ENCODE measurements around the gene MTA3.

MTA3 gene

DNA sequence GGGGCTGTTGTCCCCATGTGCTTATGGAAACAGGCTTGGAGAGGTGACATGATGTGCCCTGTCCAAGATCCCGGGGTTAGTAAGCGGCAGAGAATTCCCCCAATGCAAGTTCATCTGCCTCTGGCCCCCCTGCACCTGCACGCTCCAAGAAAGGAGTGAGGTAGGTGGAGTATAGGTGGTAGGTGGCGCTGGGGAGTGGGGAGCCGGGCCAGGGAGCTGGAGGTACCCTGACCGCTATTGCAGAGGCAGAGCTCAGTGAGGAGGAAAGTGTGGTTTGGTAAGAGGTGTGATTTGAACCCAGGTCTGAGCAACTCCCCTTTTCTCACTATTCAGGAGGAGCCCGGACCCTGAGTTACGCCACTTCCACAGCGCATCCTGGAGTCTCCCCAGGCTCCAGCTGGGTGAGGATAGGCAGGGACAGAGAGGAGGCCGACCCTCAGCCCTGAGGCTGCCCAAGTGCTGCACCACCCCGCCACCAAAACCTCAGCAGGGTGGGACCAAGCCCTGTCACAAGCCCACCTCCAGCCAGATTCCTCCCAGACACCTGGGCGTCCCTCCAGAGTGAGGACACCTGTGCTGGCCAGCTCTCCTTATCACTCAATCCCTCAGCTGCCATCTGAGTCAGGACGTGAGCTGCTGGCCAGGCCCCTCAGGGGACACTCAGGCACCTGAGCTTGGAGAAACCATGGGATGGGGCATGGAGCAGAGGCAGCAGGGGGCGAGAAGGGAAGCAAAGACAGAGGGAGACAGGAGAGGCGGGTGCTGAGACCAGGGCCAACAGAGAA, 218.3 kb downstream of the MTA3 start:
- TF ChIP-seq, protein P1, sequence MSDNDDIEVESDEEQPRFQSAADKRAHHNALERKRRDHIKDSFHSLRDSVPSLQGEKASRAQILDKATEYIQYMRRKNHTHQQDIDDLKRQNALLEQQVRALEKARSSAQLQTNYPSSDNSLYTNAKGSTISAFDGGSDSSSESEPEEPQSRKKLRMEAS (IDR thresholded peaks at IDR 0.05; ENCODE audit: low read depth, low read length): no peak
- TF ChIP-seq, protein P2, sequence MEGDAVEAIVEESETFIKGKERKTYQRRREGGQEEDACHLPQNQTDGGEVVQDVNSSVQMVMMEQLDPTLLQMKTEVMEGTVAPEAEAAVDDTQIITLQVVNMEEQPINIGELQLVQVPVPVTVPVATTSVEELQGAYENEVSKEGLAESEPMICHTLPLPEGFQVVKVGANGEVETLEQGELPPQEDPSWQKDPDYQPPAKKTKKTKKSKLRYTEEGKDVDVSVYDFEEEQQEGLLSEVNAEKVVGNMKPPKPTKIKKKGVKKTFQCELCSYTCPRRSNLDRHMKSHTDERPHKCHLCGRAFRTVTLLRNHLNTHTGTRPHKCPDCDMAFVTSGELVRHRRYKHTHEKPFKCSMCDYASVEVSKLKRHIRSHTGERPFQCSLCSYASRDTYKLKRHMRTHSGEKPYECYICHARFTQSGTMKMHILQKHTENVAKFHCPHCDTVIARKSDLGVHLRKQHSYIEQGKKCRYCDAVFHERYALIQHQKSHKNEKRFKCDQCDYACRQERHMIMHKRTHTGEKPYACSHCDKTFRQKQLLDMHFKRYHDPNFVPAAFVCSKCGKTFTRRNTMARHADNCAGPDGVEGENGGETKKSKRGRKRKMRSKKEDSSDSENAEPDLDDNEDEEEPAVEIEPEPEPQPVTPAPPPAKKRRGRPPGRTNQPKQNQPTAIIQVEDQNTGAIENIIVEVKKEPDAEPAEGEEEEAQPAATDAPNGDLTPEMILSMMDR (IDR thresholded peaks at IDR 0.05; ENCODE audit: low read depth, low read length): no peak
- no peak for TF ChIP-seq MYC (IDR thresholded peaks at IDR 0.05; ENCODE audit: low read depth, low read length)
- no peak for TF ChIP-seq POLR2A (IDR thresholded peaks at IDR 0.05; ENCODE audit: extremely low read depth, insufficient read length)
- no peak for DNase-seq (ENCODE audit: low read depth)
- H3K4me3 ChIP-seq (ENCODE audit: low read depth, low read length): no peak overlapping the region

DNA sequence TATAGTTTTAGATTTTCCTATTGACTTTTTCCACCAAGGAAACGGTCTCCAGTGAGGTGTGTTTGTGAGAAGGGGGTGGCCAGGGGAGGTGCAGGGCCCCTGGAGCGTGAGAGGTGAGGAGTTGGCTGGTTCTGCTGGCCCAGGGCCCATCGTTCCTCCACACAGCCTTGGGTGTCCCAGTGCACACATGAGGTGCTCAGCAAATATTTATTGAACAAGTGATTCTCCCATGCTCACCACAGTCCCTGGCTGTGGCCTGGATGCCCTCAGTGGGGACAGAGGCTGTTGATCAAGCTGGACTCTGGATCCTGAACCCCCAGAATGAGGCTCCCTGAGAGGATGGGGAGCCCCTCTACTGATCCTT, 219.0 kb downstream of the MTA3 start:
- H3K4me3 ChIP-seq (ENCODE audit: low read depth, low read length): no peak overlapping the region
- TF ChIP-seq, protein P2 (IDR thresholded peaks at IDR 0.05; ENCODE audit: low read depth, low read length): no peak
- DNase-seq (ENCODE audit: low read depth): no peak

DNA sequence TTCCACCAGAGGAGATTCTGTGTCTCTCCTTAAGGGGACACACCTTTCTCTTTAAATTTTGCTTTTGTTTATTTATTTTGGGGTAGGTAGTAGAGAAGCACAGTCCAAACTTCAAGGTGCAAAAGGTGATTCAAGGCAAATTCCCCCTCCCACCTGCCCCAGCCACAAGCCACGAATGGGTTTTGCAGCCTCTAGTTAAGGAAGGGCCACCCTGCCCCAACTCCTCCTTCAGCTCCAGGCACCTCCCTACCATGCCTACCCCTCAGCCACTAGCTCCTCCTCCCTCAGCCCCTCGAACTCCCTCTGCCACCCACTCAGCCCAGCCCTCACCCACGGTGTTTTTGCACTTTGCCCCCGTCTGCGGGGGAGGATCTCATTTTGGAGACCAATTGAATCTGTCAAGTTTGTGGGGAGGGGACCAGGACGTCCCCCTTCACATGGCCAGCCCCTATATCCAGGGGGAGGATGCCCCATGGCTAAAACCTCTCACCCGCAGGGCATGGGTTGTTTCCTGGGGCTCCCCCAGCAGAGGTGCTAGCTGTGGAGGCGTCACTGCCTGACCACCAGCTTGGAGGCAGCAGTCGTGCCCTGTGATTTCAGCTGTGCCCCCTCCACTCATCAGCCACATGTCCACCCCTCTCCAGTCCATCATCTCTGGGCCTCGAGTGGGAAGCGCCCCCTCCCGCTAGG, 219.5 kb downstream of the MTA3 start:
- TF ChIP-seq POLR2A (IDR thresholded peaks at IDR 0.05; ENCODE audit: extremely low read depth, insufficient read length) (no peak), MYC (IDR thresholded peaks at IDR 0.05; ENCODE audit: low read depth, low read length) (no peak)
- TF ChIP-seq, protein P2 (IDR thresholded peaks at IDR 0.05; ENCODE audit: low read depth, low read length): no peak
- TF ChIP-seq, protein P1 (IDR thresholded peaks at IDR 0.05; ENCODE audit: low read depth, low read length): no peak
- DNase-seq (ENCODE audit: low read depth): no peak
- no peak overlapping the region for H3K4me3 ChIP-seq (ENCODE audit: low read depth, low read length)

DNA sequence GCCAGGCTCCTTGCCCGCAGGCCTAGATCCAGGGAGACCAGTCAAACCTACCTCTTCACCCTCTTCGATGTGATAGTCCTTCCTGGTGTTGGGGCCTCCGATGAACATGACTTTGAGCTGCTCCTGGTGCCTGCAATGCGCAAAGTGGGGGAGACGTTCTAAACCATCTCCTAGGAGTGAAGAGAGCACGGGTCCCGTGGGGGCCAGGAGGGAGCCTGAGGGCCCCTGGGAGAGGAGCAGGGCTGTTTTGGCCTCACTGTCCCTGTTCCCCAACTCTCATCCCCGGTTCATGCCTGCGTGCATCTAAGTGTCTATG, 220.0 kb downstream of the MTA3 start:
- no peak overlapping the region for H3K4me3 ChIP-seq (ENCODE audit: low read depth, low read length)
- TF ChIP-seq, protein P2 (IDR thresholded peaks at IDR 0.05; ENCODE audit: low read depth, low read length): no peak
- TF ChIP-seq POLR2A (IDR thresholded peaks at IDR 0.05; ENCODE audit: extremely low read depth, insufficient read length): no peak
- no peak for DNase-seq (ENCODE audit: low read depth)

DNA sequence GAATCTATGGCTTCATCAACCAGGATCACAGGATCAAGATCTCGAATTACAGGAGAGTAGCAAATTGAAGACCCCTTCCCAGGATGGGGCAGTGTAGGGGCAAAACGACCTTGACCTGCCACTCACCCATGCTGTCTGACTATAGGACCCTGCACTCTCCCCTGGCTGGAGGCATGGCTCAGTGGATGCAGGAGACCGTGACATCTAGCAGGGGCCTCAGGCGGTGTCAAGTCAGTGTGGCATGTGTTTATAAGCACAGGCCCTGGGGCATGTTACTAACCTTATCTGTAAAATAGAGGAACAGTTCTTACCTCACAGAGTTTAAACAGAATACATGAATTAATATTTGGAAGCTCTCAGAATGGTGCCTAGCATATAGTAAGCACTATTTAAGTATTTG, 220.4 kb downstream of the MTA3 start:
- TF ChIP-seq, protein P2 (IDR thresholded peaks at IDR 0.05; ENCODE audit: low read depth, low read length): no peak
- no peak for TF ChIP-seq POLR2A (IDR thresholded peaks at IDR 0.05; ENCODE audit: extremely low read depth, insufficient read length)
- TF ChIP-seq MYC (IDR thresholded peaks at IDR 0.05; ENCODE audit: low read depth, low read length): no peak
- TF ChIP-seq, protein P1 (IDR thresholded peaks at IDR 0.05; ENCODE audit: low read depth, low read length): no peak
- DNase-seq (ENCODE audit: low read depth): no peak
- no peak overlapping the region for H3K4me3 ChIP-seq (ENCODE audit: low read depth, low read length)

DNA sequence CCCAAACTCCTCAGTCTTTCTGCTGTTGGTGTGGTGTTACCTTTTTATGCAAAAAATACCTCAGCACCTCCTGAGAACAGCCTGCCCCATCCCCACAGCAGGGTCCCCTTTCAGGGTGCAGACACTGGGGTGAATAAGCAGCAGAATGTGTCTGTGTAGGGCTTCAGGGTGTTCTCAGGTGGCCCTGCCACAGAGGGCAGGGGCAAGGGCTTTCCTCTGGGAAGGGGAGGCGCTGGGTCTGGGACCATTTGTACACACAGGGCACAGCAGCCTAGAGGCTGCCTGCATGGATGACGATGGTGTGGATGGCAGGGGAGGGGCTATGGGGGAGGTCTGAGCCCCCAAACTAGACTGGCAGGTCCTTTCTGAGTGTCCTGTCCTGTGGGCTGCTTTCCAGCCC, 221.3 kb downstream of the MTA3 start:
- no peak overlapping the region for H3K4me3 ChIP-seq (ENCODE audit: low read depth, low read length)
- no peak for DNase-seq (ENCODE audit: low read depth)
- TF ChIP-seq MYC (IDR thresholded peaks at IDR 0.05; ENCODE audit: low read depth, low read length) (no peak), POLR2A (IDR thresholded peaks at IDR 0.05; ENCODE audit: extremely low read depth, insufficient read length) (no peak)
- TF ChIP-seq, protein P2 (IDR thresholded peaks at IDR 0.05; ENCODE audit: low read depth, low read length): no peak
- TF ChIP-seq, protein P1 (IDR thresholded peaks at IDR 0.05; ENCODE audit: low read depth, low read length): no peak

Measured in NB4 (cell line).